PC-3 (cell line): Measurements from ENCODE around the gene PKN2. TPM values are rescaled to one million over a fixed set of nuclear protein-coding genes. Genes with fewer than 3 reads are reported as not detected.
A peak's percentile ranks its signal among the peaks of the same experiment; 100 is the strongest.

Source experiments
- ATAC-seq: fragments of 200-7000 bp; cut with Tn5 transposase; 2 replicates; pipeline ENCODE4 v1.9.1; 2020; ENCODE audit warnings: mild to moderate bottlenecking, moderate library complexity
- BruUV-seq: library from RNA; stranded (reverse); fragments of 400-500 nt; replicated peaks from 2 replicates; lab custom pipeline; 2021; lab: Mats Ljungman, UMichigan
- CTCF ChIA-PET: fragments of 300-600 bp; sonication (Branson Sonifier 250); formaldehyde crosslinking; loops from one replicate; lab custom pipeline; 2022; ENCODE audit warnings: antibody characterized with exemption; lab: Charles Lee
- POLR2A ChIA-PET: fragments of 300-600 bp; sonication (Branson Sonifier 250); formaldehyde crosslinking; loops from one replicate; lab custom pipeline; 2022; ENCODE audit warnings: antibody characterized with exemption; ENCODE audit not compliant: unreplicated experiment; lab: Charles Lee
- DNase-seq: peaks from one replicate; pipeline ENCODE4 v3.0.0-alpha.2; 2015
- H2AFZ ChIP-seq: fragments of 300-600 bp; sonication (generic); 2 replicates; pipeline ENCODE4 v1.6.0; 2016; ENCODE audit warnings: antibody characterized with exemption, low read length
- H3F3A ChIP-seq: fragments of 300-600 bp; sonication (generic); one replicate; pipeline ENCODE4 v1.6.0; 2017; ENCODE audit warnings: antibody characterized with exemption, low read length, control low read depth, mild to moderate bottlenecking; ENCODE audit not compliant: unreplicated experiment
- H3K27ac ChIP-seq: fragments of 300-600 bp; sonication (generic); 2 replicates; pipeline ENCODE4 v1.5.1; 2016; ENCODE audit warnings: mild to moderate bottlenecking, low read length
- H3K27me3 ChIP-seq: fragments of 300-600 bp; sonication (generic); 2 replicates; pipeline ENCODE4 v1.6.1; 2016; ENCODE audit warnings: low read length, mixed read lengths
- H3K36me3 ChIP-seq: fragments of 300-600 bp; sonication (generic); 2 replicates; pipeline ENCODE4 v1.6.1; 2016; ENCODE audit warnings: low read depth, mixed run types, low read length, mixed read lengths
- H3K4me1 ChIP-seq: fragments of 300-600 bp; sonication (generic); 2 replicates; pipeline ENCODE4 v1.5.1; 2016; ENCODE audit warnings: low read length; ENCODE audit not compliant: insufficient read depth
- H3K4me2 ChIP-seq: fragments of 300-600 bp; sonication (generic); 2 replicates; pipeline ENCODE4 v1.6.0; 2016; ENCODE audit warnings: low read length
- H3K4me3 ChIP-seq: fragments of 300-600 bp; sonication (generic); 2 replicates; pipeline ENCODE4 v1.5.1; 2016; ENCODE audit warnings: mild to moderate bottlenecking, low read length, mixed read lengths
- H3K79me2 ChIP-seq: fragments of 300-600 bp; sonication (generic); 2 replicates; pipeline ENCODE4 v1.6.1; 2017; ENCODE audit warnings: low read length, mixed read lengths
- H3K9ac ChIP-seq: fragments of 300-600 bp; sonication (generic); 2 replicates; pipeline ENCODE4 v1.6.0; 2016; ENCODE audit warnings: mild to moderate bottlenecking, low read length
- H3K9me2 ChIP-seq: fragments of 300-600 bp; sonication (generic); replicated peaks from 2 replicates; pipeline ENCODE4 v1.6.1; 2016; ENCODE audit warnings: mixed run types, low read length, mixed read lengths
- H3K9me3 ChIP-seq: fragments of 300-600 bp; sonication (generic); 2 replicates; pipeline ENCODE4 v1.6.1; 2016; ENCODE audit warnings: low read length, mixed read lengths
- H4K20me1 ChIP-seq: fragments of 300-600 bp; sonication (generic); 2 replicates; pipeline ENCODE4 v1.6.1; 2016; ENCODE audit warnings: low read length, mixed read lengths
- EZH2 ChIP-seq: fragments of 300-600 bp; sonication (generic); IDR thresholded peaks from one replicate; pipeline ENCODE4 v1.6.1; 2017; ENCODE audit warnings: antibody characterized with exemption, mild to moderate bottlenecking, low read length; ENCODE audit not compliant: unreplicated experiment
- EZH2phosphoT487 ChIP-seq: fragments of 300-600 bp; sonication (generic); IDR thresholded peaks from 2 replicates; pipeline ENCODE4 v1.6.1; 2018; ENCODE audit warnings: mild to moderate bottlenecking, antibody characterized with exemption, low read length, borderline replicate concordance
- intact Hi-C: fragments of 100-400 bp; cut with micrococcal nuclease; formaldehyde crosslinking; loops from 2 replicates; pipeline ENCODE4 v1.9.0; 2023
- total RNA-seq: library from RNA; depleted of rRNA; stranded (reverse); fragments of >200 nt; gene quantifications from 2 replicates; pipeline ENCODE4 v1.2.3, GENCODE V29; 2014
- TF ChIP-seq, protein P1 (sequence below): fragments of 300-600 bp; sonication (generic); conservative IDR thresholded peaks from 2 replicates; pipeline ENCODE4 v1.5.1; 2017; ENCODE audit warnings: antibody characterized with exemption, low read depth, mild to moderate bottlenecking, low read length

The PKN2 gene
- total RNA-seq, 1 experiment from 2014 or later: 20.8 TPM

DNA sequence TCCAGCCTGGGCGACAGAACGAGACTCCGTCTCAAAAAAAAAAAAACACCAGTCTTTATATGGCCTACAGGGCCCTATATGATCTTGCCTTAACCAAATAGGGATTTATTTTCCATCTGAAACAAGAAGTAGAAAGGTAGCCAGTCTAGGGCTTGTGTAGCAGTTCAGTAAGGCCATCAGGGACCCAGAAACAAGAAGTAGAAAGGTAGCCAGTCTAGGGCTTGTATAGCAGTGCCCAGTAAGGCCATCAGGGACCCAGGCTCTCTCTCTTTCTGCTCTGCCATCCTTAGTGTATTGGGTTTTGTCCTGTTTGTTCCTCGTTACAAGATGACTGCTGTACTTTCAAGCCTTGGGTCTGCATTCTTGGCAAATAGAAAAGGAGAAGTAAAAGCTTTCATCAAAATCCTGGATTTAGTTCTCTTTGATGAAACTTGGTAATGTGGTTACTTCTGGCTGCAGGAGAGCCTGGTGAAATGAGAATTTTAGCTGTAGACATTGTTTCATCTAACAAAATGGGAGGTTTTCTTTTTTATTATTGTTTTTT lies 46.1 kb downstream of the PKN2 start:
- Histone ChIP-seq H3K9ac (no peak overlapping the region), H3K9me2 (no peaks in the 10 kb centered on the region), H3K4me2 (peak overlapping the region; percentile 73; the same call in 1 of the 2 replicates), H2AFZ (no peak overlapping the region), H3K79me2 (peaks cover 86% of the 10 kb centered on the region), H3K36me3 (no peaks in the 10 kb centered on the region), H3K9me3 (no peaks in the 10 kb centered on the region), H3K4me1 (peaks cover 20% of the 10 kb centered on the region), H3K27me3 (no peaks in the 10 kb centered on the region), H3F3A (no peaks in the 10 kb centered on the region), H4K20me1 (peaks cover 7% of the 10 kb centered on the region; the same call in 1 of the 2 replicates), H3K4me3 (no peak overlapping the region), H3K27ac (no peak overlapping the region)
- CTCF ChIA-PET: no interaction called here
- no peak for TF ChIP-seq EZH2
- no peak for TF ChIP-seq EZH2phosphoT487
- TF ChIP-seq, protein P1, sequence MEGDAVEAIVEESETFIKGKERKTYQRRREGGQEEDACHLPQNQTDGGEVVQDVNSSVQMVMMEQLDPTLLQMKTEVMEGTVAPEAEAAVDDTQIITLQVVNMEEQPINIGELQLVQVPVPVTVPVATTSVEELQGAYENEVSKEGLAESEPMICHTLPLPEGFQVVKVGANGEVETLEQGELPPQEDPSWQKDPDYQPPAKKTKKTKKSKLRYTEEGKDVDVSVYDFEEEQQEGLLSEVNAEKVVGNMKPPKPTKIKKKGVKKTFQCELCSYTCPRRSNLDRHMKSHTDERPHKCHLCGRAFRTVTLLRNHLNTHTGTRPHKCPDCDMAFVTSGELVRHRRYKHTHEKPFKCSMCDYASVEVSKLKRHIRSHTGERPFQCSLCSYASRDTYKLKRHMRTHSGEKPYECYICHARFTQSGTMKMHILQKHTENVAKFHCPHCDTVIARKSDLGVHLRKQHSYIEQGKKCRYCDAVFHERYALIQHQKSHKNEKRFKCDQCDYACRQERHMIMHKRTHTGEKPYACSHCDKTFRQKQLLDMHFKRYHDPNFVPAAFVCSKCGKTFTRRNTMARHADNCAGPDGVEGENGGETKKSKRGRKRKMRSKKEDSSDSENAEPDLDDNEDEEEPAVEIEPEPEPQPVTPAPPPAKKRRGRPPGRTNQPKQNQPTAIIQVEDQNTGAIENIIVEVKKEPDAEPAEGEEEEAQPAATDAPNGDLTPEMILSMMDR: no peak
- BruUV-seq: no TSS peak
- POLR2A ChIA-PET: no interaction called here
- DNase-seq (no peak), ATAC-seq (no peak)
- intact Hi-C loops: loop anchor here (2.0 to 5.0 kb wide), 3 partner anchors 33 to 162 kb away; partner anchors contain the start of genes GTF2B and PKN2

DNA sequence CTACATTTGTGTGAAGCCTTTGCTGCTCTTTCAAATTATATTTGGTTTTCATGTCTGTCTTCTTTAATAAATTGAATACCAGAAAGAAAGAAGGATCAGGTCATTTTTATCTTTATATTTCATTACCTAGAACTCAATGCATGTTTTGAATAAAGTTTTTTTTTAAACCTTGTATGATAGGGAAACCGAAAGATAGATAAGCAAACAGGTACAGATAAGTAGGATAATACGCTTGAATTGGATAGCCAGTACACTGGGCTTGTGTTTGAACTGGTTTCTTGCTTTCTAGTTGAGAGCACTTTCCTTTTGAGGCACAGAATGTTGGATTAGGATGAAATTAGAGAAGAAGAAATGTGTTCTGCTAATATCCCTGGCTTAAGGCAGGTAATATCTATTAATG lies 46.9 kb downstream of the PKN2 start:
- TF ChIP-seq, protein P1: no peak
- TF ChIP-seq EZH2phosphoT487: no peak
- TF ChIP-seq EZH2: no peak
- Histone ChIP-seq H3F3A (no peaks in the 10 kb centered on the region), H3K27me3 (no peaks in the 10 kb centered on the region), H3K4me3 (peak overlapping the region; percentile 22; the same call in 1 of the 2 replicates), H3K4me1 (peaks cover 20% of the 10 kb centered on the region), H3K27ac (peak overlapping the region; percentile 44), H3K9me3 (no peaks in the 10 kb centered on the region), H3K36me3 (0 out of 2 replicates have a peak, but pooled peaks cover 5% of the 10 kb centered on the region), H2AFZ (no peak overlapping the region), H3K9ac (no peak overlapping the region), H3K79me2 (peaks cover 85% of the 10 kb centered on the region), H3K4me2 (peak overlapping the region; percentile 73), H4K20me1 (peaks cover 4% of the 10 kb centered on the region; the same call in 1 of the 2 replicates), H3K9me2 (no peaks in the 10 kb centered on the region)
- DNase-seq (no peak), ATAC-seq (no peak; the same call in 1 of the 2 replicates)
- ChIA-PET CTCF (interaction anchor here (0.9 kb wide), 1 partner anchor 47 kb away, joined by 4 read pairs; the partner anchor contains the start of gene PKN2), POLR2A (interaction anchor here (0.5 to 0.6 kb wide), 2 partner anchors 46 to 125 kb away, joined by 3 to 24 read pairs; no protein-coding TSS in a partner anchor)
- intact Hi-C loops: loop anchor here (2.0 to 5.0 kb wide), 3 partner anchors 34 to 161 kb away; partner anchors contain the start of genes GTF2B and PKN2
- BruUV-seq: no TSS peak
